HCT116 (cell line): ENCODE data around the gene MPV17L2.
"Not testable (repeated sequence)": the region's sequence is repeated elsewhere in the genome, so short reads cannot be mapped to it uniquely, and the experiment has no call there.

Experiments
- CTCF ChIP-seq, 3 experiments: fragments of 200-600 bp in 1 of 3; sonication (generic) in 1 of 3; IDR thresholded peaks in 2 of 3; conservative IDR thresholded peaks in 1 of 3; 2 replicates each; pipeline ENCODE4 v1.5.1; 2012 to 2017; ENCODE audit warnings: low read depth in 2 of 3, low read length in 2 of 3, antibody characterized with exemption in 1 of 3, borderline replicate concordance in 1 of 3, control low read depth in 1 of 3, mild to moderate bottlenecking in 1 of 3, mixed read lengths in 1 of 3, mixed run types in 1 of 3, moderate library complexity in 1 of 3; ENCODE audit not compliant: insufficient read depth in 1 of 3
- EZH2phosphoT487 ChIP-seq: fragments of 200-600 bp; IDR thresholded peaks from 2 replicates; pipeline ENCODE4 v1.6.1; 2018; ENCODE audit warnings: antibody characterized with exemption, borderline replicate concordance
- POLR2A ChIP-seq: IDR thresholded peaks from 2 replicates; pipeline ENCODE4 v1.7.0; 2011; ENCODE audit warnings: borderline replicate concordance; ENCODE audit not compliant: insufficient read depth, insufficient read length; ENCODE audit errors: extremely low read depth
- RAD21 ChIP-seq: IDR thresholded peaks from 2 replicates; pipeline ENCODE4 v1.6.1; 2012; ENCODE audit warnings: low read depth, mild to moderate bottlenecking
- SIN3A ChIP-seq: IDR thresholded peaks from 2 replicates; pipeline ENCODE4 v1.6.1; 2012; ENCODE audit warnings: low read depth
- YY1 ChIP-seq: IDR thresholded peaks from 2 replicates; pipeline ENCODE4 v1.6.1; 2011; ENCODE audit warnings: low read length, low read depth, moderate library complexity, mild to moderate bottlenecking; ENCODE audit not compliant: insufficient replicate concordance; ENCODE audit errors: extremely low read depth

GRCh38 chr19:18209912-18210311 lies 16.9 kb downstream of the MPV17L2 start:
- not testable (repeated sequence) for TF ChIP-seq CTCF (IDR thresholded peaks at IDR 0.05 in 2 of 3, conservative IDR thresholded peaks at IDR 0.05 in 1 of 3; ENCODE audit: borderline replicate concordance in 1 of 3, insufficient read depth in 1 of 3, low read depth in 2 of 3, low read length in 2 of 3); SIN3A; EZH2phosphoT487; YY1; RAD21; POLR2A
